Keratinocyte (primary cell): ENCODE results near the gene PAX5. TPM values are rescaled to one million over a fixed set of nuclear protein-coding genes. Genes with fewer than 3 reads are reported as not detected.

ENCODE experiments used
- DNase-seq: peaks from one replicate; pipeline ENCODE4 v3.0.0-alpha.2; 2011; ENCODE audit warnings: low read depth, missing footprints, low spot score
- FAIRE-seq: peaks from 2 replicates; lab custom pipeline; 2011; peaks lifted over from hg19 to GRCh38; lab: Jason Lieb, UNC
- H2AFZ ChIP-seq: 2 replicates; pipeline ENCODE4 v1.6.0; 2012; ENCODE audit warnings: low read length, control low read depth, inconsistent platforms; ENCODE audit not compliant: control insufficient read depth
- H3K27ac ChIP-seq: 2 replicates; pipeline ENCODE4 v1.5.1; 2011; ENCODE audit warnings: low read length; ENCODE audit not compliant: control insufficient read depth, insufficient read depth
- H3K27me3 ChIP-seq: 3 replicates; pipeline ENCODE4 v1.6.0; 2011; ENCODE audit warnings: low read length; ENCODE audit not compliant: control insufficient read depth, insufficient read depth; ENCODE audit errors: extremely low read depth
- H3K36me3 ChIP-seq, 2 experiments: 2 replicates in 1 of 2; 3 replicates in 1 of 2; pipeline ENCODE4 v1.5.1; 2011; ENCODE audit warnings: low read length in 2 of 2, mild to moderate bottlenecking in 1 of 2; ENCODE audit not compliant: control insufficient read depth in 2 of 2, insufficient read depth in 2 of 2; ENCODE audit errors: extremely low read depth in 1 of 2
- H3K4me1 ChIP-seq: 3 replicates; pipeline ENCODE4 v1.5.1; 2011; ENCODE audit warnings: low read length; ENCODE audit not compliant: control insufficient read depth, insufficient read depth; ENCODE audit errors: extremely low read depth
- H3K4me2 ChIP-seq: 3 replicates; pipeline ENCODE4 v1.6.0; 2011; ENCODE audit warnings: low read depth, low read length; ENCODE audit not compliant: control insufficient read depth, insufficient read depth; ENCODE audit errors: extremely low read depth
- H3K4me3 ChIP-seq, 3 experiments: fragments of 200-600 bp in 1 of 3; sonication (generic) in 1 of 3; 2 replicates in 2 of 3; 3 replicates in 1 of 3; pipeline ENCODE4 v1.5.1; 2011 to 2016; ENCODE audit warnings: low read length in 3 of 3, mild to moderate bottlenecking in 3 of 3, control low read depth in 2 of 3, inconsistent platforms in 1 of 3, low read depth in 1 of 3, mixed read lengths in 1 of 3, mixed run types in 1 of 3, moderate library complexity in 1 of 3; ENCODE audit not compliant: control insufficient read depth in 2 of 3, insufficient read depth in 2 of 3; ENCODE audit errors: extremely low read depth in 1 of 3
- H3K79me2 ChIP-seq: 2 replicates; pipeline ENCODE4 v1.6.0; 2012; ENCODE audit warnings: low read length; ENCODE audit not compliant: control insufficient read depth, insufficient read depth
- H3K9ac ChIP-seq: 3 replicates; pipeline ENCODE4 v1.6.0; 2011; ENCODE audit warnings: low read length; ENCODE audit not compliant: control insufficient read depth, insufficient read depth; ENCODE audit errors: extremely low read depth
- H3K9me1 ChIP-seq: 3 replicates; pipeline ENCODE4 v1.6.0; 2011; ENCODE audit warnings: low read length; ENCODE audit not compliant: control insufficient read depth, insufficient read depth; ENCODE audit errors: extremely low read depth
- H3K9me3 ChIP-seq: 2 replicates; pipeline ENCODE4 v1.5.1; 2012; ENCODE audit warnings: low read depth, low read length; ENCODE audit not compliant: control insufficient read depth
- H4K20me1 ChIP-seq: 3 replicates; pipeline ENCODE4 v1.6.0; 2011; ENCODE audit warnings: low read length; ENCODE audit not compliant: control insufficient read depth, insufficient read depth; ENCODE audit errors: extremely low read depth
- CTCF ChIP-seq, 3 experiments: IDR thresholded peaks in 1 of 3; conservative IDR thresholded peaks in 1 of 3; optimal IDR thresholded peaks in 1 of 3; 2 replicates in 2 of 3; 3 replicates in 1 of 3; pipeline versions ENCODE3 to v1.5.1; 2011; ENCODE audit warnings: low read length in 3 of 3, mild to moderate bottlenecking in 3 of 3, moderate library complexity in 2 of 3, control low read depth in 1 of 3, inconsistent platforms in 1 of 3; ENCODE audit not compliant: insufficient read depth in 2 of 3; ENCODE audit errors: extremely low read depth in 1 of 3
- EZH2 ChIP-seq: IDR thresholded peaks from one replicate; pipeline ENCODE4 v1.6.1; 2012; ENCODE audit warnings: inconsistent platforms, mild to moderate bottlenecking, low read length, moderate library complexity
- dilution Hi-C: fragments of 300-500 bp; cut with MboI; formaldehyde crosslinking; loops from one replicate; pipeline ENCODE4 v1.7.0; 2020; ENCODE audit warnings: low sequenced_read_pairs; ENCODE audit not compliant: extremely low pct_ligation_motif_present
- polyA plus RNA-seq, 5 experiments: library from polyadenylated mRNA; depleted of rRNA in 3 of 5; stranded (reverse) in 3 of 5; stranded (forward) in 1 of 5; unstranded in 1 of 5; fragments of >200 nt; gene quantifications; 1 replicate in 1 of 5; 2 replicates in 3 of 5; 3 replicates in 1 of 5; pipeline versions ENCODE4 v1.2.1 to v1.2.3, GENCODE V29; 2011 to 2012; ENCODE audit warnings: missing spikeins in 2 of 5, low read depth in 1 of 5, low replicate concordance in 1 of 5

The PAX5 gene
- polyA plus RNA-seq, 1 donor (not counting 4 experiments of a cell fraction or from before 2014, with no cell fraction given), result not detected

DNA sequence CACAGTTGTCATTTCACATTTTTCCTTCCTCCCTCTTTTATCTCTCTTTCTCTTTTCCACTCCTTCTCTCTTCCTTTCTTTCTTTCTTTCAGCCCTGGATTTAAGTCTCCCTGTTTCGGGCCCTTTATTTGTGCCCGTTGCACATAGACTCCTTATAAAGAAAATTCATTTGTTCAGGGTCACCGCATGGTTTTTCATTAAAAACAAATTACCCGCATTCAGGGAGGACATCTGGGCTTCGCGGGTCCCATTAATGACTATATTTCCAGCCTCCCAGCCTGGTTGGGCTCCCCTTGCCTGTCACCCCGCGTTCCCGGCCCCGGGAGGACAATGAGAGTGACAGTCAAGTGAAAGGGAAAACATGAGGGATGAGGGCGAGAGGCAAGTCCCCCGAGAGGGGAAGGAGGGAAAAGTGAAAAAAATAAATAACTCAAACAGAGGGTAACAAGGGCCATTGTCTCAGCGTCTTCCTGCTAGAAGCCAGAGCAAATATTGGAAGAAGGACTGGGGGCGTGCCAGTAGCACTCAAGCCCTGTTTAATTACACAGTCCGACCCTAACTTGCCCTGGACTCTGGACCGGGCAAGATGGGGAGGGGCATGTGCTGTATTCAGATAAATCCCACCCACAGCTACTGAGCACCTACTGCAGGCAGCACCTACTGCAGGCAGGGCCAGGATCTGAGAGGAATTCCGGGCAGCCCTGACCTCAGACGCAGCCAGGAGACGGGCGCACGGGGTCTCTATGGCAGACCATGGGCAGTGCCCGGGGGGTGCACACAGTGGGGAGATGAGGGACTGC, 166.2 kb downstream of the PAX5 start:
- DNase-seq, result no peak
- no peak for FAIRE-seq
- H3K4me2 ChIP-seq, result no peak overlapping the region
- no peaks in the 10 kb centered on the region for H3K9me1 ChIP-seq
- TF ChIP-seq EZH2, result no peak
- no peak for TF ChIP-seq CTCF (optimal IDR thresholded peaks at IDR 0.05 in 1 of 3, IDR thresholded peaks at IDR 0.05 in 1 of 3, conservative IDR thresholded peaks at IDR 0.05 in 1 of 3; ENCODE audit: extremely low read depth in 1 of 3, insufficient read depth in 2 of 3, low read length in 3 of 3)
- no peaks in the 10 kb centered on the region for H3K79me2 ChIP-seq
- no peak overlapping the region for H3K4me3 ChIP-seq
- no peaks in the 10 kb centered on the region for H3K36me3 ChIP-seq
- no peak overlapping the region for H3K27ac ChIP-seq
- no peaks in the 10 kb centered on the region for H3K4me1 ChIP-seq
- H2AFZ ChIP-seq, result no peak overlapping the region
- no peak overlapping the region for H3K9ac ChIP-seq
- dilution Hi-C loops, result no loop called here
- H4K20me1 ChIP-seq, result no peaks in the 10 kb centered on the region
- H3K27me3 ChIP-seq, result peaks cover 16% of the 10 kb centered on the region
- no peaks in the 10 kb centered on the region for H3K9me3 ChIP-seq

DNA sequence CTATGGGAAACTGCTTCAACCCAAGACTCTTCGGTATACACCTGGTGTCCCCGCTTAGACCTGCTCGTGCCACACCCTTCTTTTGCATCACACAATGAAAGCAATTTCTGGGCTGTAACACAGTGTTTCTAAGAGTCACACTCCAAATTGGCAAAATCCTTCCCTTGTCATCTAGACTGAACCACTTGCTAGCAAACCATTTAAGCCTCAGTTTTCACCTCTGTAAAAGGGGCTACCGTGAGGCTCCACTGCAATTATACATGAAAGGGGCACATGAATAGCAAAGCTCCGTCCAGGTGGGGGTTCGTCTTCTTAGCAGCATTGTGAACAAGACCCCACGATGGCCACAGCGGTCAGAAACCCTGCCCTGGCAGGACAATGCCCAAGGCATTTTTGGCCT, 166.8 kb downstream of the PAX5 start:
- Histone ChIP-seq H3K9me1 (no peaks in the 10 kb centered on the region), H3K79me2 (no peaks in the 10 kb centered on the region), H3K9ac (no peak overlapping the region), H3K27me3 (peaks cover 11% of the 10 kb centered on the region), H4K20me1 (no peaks in the 10 kb centered on the region), H3K27ac (no peak overlapping the region), H3K36me3 (no peaks in the 10 kb centered on the region), H2AFZ (no peak overlapping the region), H3K4me2 (no peak overlapping the region), H3K4me3 (no peak overlapping the region), H3K9me3 (no peaks in the 10 kb centered on the region), H3K4me1 (no peaks in the 10 kb centered on the region)
- DNase-seq, result no peak
- dilution Hi-C loops, result no loop called here
- no peak for FAIRE-seq
- no peak for TF ChIP-seq EZH2
- TF ChIP-seq CTCF (optimal IDR thresholded peaks at IDR 0.05 in 1 of 3, IDR thresholded peaks at IDR 0.05 in 1 of 3, conservative IDR thresholded peaks at IDR 0.05 in 1 of 3; ENCODE audit: extremely low read depth in 1 of 3, insufficient read depth in 2 of 3, low read length in 3 of 3), result no peak
